H1 (cell line): Measurements from ENCODE around the gene RAB29. TPM values are rescaled to one million over a fixed set of nuclear protein-coding genes. Genes with fewer than 3 reads are reported as not detected.
A peak's percentile ranks its signal among the peaks of the same experiment; 100 is the strongest.

Experiments
- CTCF ChIA-PET: fragments of 300-600 bp; sonication (Branson Sonifier 250); formaldehyde crosslinking; loops from one replicate; lab custom pipeline; 2021; ENCODE audit not compliant: partially characterized antibody; lab: Charles Lee
- POLR2A ChIA-PET: fragments of 300-600 bp; sonication (Branson Sonifier 250); formaldehyde crosslinking; loops from one replicate; lab custom pipeline; 2021; ENCODE audit warnings: inconsistent platforms; ENCODE audit not compliant: partially characterized antibody; lab: Charles Lee
- DNase-seq, 2 experiments: peaks; one replicate each; pipeline versions ENCODE4 v3.0.0 to v3.0.0-alpha.2; 2010 to 2022; ENCODE audit warnings: low spot score in 2 of 2, low read depth in 1 of 2, mixed read lengths in 1 of 2
- FAIRE-seq: peaks from 2 replicates; lab custom pipeline; 2011; peaks lifted over from hg19 to GRCh38; lab: Jason Lieb, UNC
- H2AFZ ChIP-seq: 2 replicates; pipeline ENCODE4 v1.8.1; 2012; ENCODE audit warnings: low read length, inconsistent platforms
- H2AK5ac ChIP-seq: 2 replicates; pipeline ENCODE4 v1.6.1; 2013; ENCODE audit warnings: low read depth, low read length
- H2BK120ac ChIP-seq: replicated peaks from 2 replicates; pipeline ENCODE3; 2013; ENCODE audit warnings: low read depth, low read length, inconsistent platforms
- H2BK12ac ChIP-seq: 2 replicates; pipeline ENCODE4 v1.6.1; 2013; ENCODE audit warnings: low read depth, low read length
- H2BK15ac ChIP-seq: 2 replicates; pipeline ENCODE4 v1.6.1; 2013; ENCODE audit warnings: low read length
- H2BK20ac ChIP-seq: 2 replicates; pipeline ENCODE4 v1.6.1; 2013; ENCODE audit warnings: low read length
- H2BK5ac ChIP-seq: 2 replicates; pipeline ENCODE4 v1.6.1; 2013; ENCODE audit warnings: low read depth, low read length
- H3K14ac ChIP-seq: 2 replicates; pipeline ENCODE4 v1.6.1; 2013; ENCODE audit warnings: inconsistent platforms; ENCODE audit not compliant: insufficient read length
- H3K18ac ChIP-seq: 2 replicates; pipeline ENCODE4 v1.6.1; 2013; ENCODE audit warnings: low read length; ENCODE audit errors: extremely low read depth
- H3K23ac ChIP-seq: 2 replicates; pipeline ENCODE4 v1.6.1; 2013; ENCODE audit warnings: inconsistent platforms; ENCODE audit not compliant: insufficient read length
- H3K23me2 ChIP-seq: 2 replicates; pipeline ENCODE4 v1.6.1; 2013; ENCODE audit warnings: low read depth, low read length
- H3K27ac ChIP-seq: 2 replicates; pipeline ENCODE4 v1.6.1; 2011; ENCODE audit warnings: low read depth, low read length, inconsistent platforms
- H3K27me3 ChIP-seq, 4 experiments: replicated peaks in 1 of 4; 1 replicate in 1 of 4; 2 replicates in 3 of 4; pipeline versions ENCODE4 v1.6.1 to v1.8.1; 2011 to 2013; ENCODE audit warnings: low read length in 3 of 4, mild to moderate bottlenecking in 3 of 4, inconsistent platforms in 2 of 4, mixed read lengths in 2 of 4, moderate library complexity in 1 of 4; ENCODE audit not compliant: control insufficient read depth in 3 of 4, insufficient read depth in 3 of 4; ENCODE audit errors: extremely low read depth in 1 of 4
- H3K36me3 ChIP-seq, 4 experiments: 2 replicates each; pipeline versions ENCODE4 v1.6.1 to v1.8.1; 2011 to 2013; ENCODE audit warnings: mild to moderate bottlenecking in 4 of 4, low read length in 3 of 4, moderate library complexity in 2 of 4, control low read depth in 1 of 4, inconsistent platforms in 1 of 4; ENCODE audit not compliant: insufficient read depth in 4 of 4, control insufficient read depth in 2 of 4
- H3K4ac ChIP-seq: replicated peaks from 2 replicates; pipeline ENCODE3; 2013; ENCODE audit warnings: low read length, low read depth, mixed read lengths, inconsistent platforms; ENCODE audit not compliant: insufficient read length
- H3K4me1 ChIP-seq, 4 experiments: replicated peaks in 1 of 4; 1 replicate in 1 of 4; 2 replicates in 3 of 4; pipeline versions ENCODE4 v1.6.1 to v1.8.1; 2011 to 2013; ENCODE audit warnings: low read length in 3 of 4, inconsistent platforms in 2 of 4, mixed read lengths in 1 of 4; ENCODE audit not compliant: insufficient read depth in 4 of 4, control insufficient read depth in 3 of 4
- H3K4me2 ChIP-seq, 2 experiments: 2 replicates each; pipeline versions ENCODE4 v1.6.1 to v1.8.1; 2011 to 2013; ENCODE audit warnings: low read depth in 2 of 2, low read length in 2 of 2, control low read depth in 1 of 2, inconsistent platforms in 1 of 2, mild to moderate bottlenecking in 1 of 2; ENCODE audit not compliant: insufficient read depth in 1 of 2
- H3K4me3 ChIP-seq, 4 experiments: fragments of 200-600, 300-600 bp in 1 of 4; sonication (generic), shearing (Covaris generic), sonication (Bioruptor Twin) in 1 of 4; 2 replicates each; pipeline versions ENCODE4 v1.5.1 to v1.8.1; 2011 to 2016; ENCODE audit warnings: low read length in 4 of 4, low read depth in 3 of 4, control low read depth in 2 of 4, inconsistent platforms in 2 of 4, mild to moderate bottlenecking in 2 of 4, mixed read lengths in 1 of 4, moderate library complexity in 1 of 4; ENCODE audit not compliant: insufficient read depth in 2 of 4; ENCODE audit errors: extremely low read depth in 1 of 4
- H3K56ac ChIP-seq: replicated peaks from 2 replicates; pipeline ENCODE3; 2013; ENCODE audit warnings: low read depth, mild to moderate bottlenecking, mixed read lengths, low read length, inconsistent platforms; ENCODE audit not compliant: insufficient read length
- H3K79me1 ChIP-seq: 2 replicates; pipeline ENCODE4 v1.6.1; 2013; ENCODE audit warnings: low read depth, low read length, control low read depth
- H3K79me2 ChIP-seq, 2 experiments: 2 replicates each; pipeline versions ENCODE4 v1.6.1 to v1.8.1; 2012 to 2013; ENCODE audit warnings: low read length in 2 of 2, mild to moderate bottlenecking in 2 of 2, inconsistent platforms in 1 of 2; ENCODE audit not compliant: insufficient read depth in 2 of 2, control insufficient read depth in 1 of 2
- H3K9ac ChIP-seq, 4 experiments: replicated peaks in 1 of 4; 1 replicate in 1 of 4; 2 replicates in 3 of 4; pipeline versions ENCODE4 v1.6.1 to v1.8.1; 2011 to 2013; ENCODE audit warnings: low read depth in 3 of 4, low read length in 3 of 4, control low read depth in 2 of 4, mild to moderate bottlenecking in 2 of 4, moderate library complexity in 2 of 4, inconsistent platforms in 1 of 4; ENCODE audit errors: extremely low read depth in 1 of 4
- H3K9me3 ChIP-seq, 2 experiments: 2 replicates each; pipeline versions ENCODE4 v1.6.1 to v1.8.1; 2012 to 2013; ENCODE audit warnings: mild to moderate bottlenecking in 2 of 2, moderate library complexity in 2 of 2, control low read depth in 1 of 2, inconsistent platforms in 1 of 2, low read depth in 1 of 2, low read length in 1 of 2, mixed read lengths in 1 of 2; ENCODE audit not compliant: insufficient read depth in 2 of 2
- H4K20me1 ChIP-seq, 2 experiments: replicated peaks in 1 of 2; 2 replicates each; pipeline versions ENCODE3 to v1.8.1; 2011 to 2013; ENCODE audit warnings: inconsistent platforms in 2 of 2, low read length in 2 of 2, mild to moderate bottlenecking in 1 of 2; ENCODE audit not compliant: insufficient read depth in 2 of 2, control insufficient read depth in 1 of 2
- H4K5ac ChIP-seq: 2 replicates; pipeline ENCODE4 v1.6.1; 2013; ENCODE audit warnings: low read length, low read depth, mixed read lengths, inconsistent platforms; ENCODE audit not compliant: insufficient read length
- H4K8ac ChIP-seq: 2 replicates; pipeline ENCODE4 v1.8.0; 2013; ENCODE audit warnings: mild to moderate bottlenecking, moderate library complexity, low read length, inconsistent platforms; ENCODE audit not compliant: insufficient read depth; ENCODE audit errors: extremely low read depth
- H4K91ac ChIP-seq: replicated peaks from 2 replicates; pipeline ENCODE3; 2013; ENCODE audit warnings: low read length, mixed read lengths, inconsistent platforms; ENCODE audit not compliant: insufficient read length
- MAFK ChIP-seq: IDR thresholded peaks from 2 replicates; pipeline ENCODE4 v1.6.1; 2012; ENCODE audit warnings: low read depth, mild to moderate bottlenecking, improper control_type of control experiment, low read length
- RAD21 ChIP-seq, 2 experiments: IDR thresholded peaks in 1 of 2; conservative IDR thresholded peaks in 1 of 2; 2 replicates each; pipeline ENCODE4 v1.6.1; 2011; ENCODE audit warnings: low read depth in 2 of 2, low read length in 2 of 2, improper control_type of control experiment in 1 of 2, inconsistent platforms in 1 of 2, mild to moderate bottlenecking in 1 of 2, moderate library complexity in 1 of 2
- RNF2 ChIP-seq: fragments of 200-900, 300-1000 bp; sonication (generic); IDR thresholded peaks from 2 replicates; pipeline ENCODE4 v1.7.1; 2016; ENCODE audit warnings: borderline replicate concordance, low read depth, mild to moderate bottlenecking, antibody characterized with exemption, low read length; ENCODE audit not compliant: poor library complexity, severe bottlenecking; ENCODE audit errors: missing control alignments
- WGBS, 2 experiments: shearing (Covaris generic) in 1 of 2; methylation state at CpG; one replicate each; pipeline versions ENCODE4 v1.1.6 to v1.1.7; 2013 to 2015; ENCODE audit warnings: low lambda C conversion rate in 2 of 2, mixed read lengths in 2 of 2, inconsistent platforms in 1 of 2, low coverage in 1 of 2, missing lambda C conversion rate in 1 of 2; ENCODE audit not compliant: insufficient replicate concordance in 2 of 2, insufficient coverage in 1 of 2, insufficient read length in 1 of 2; ENCODE audit errors: extremely low coverage in 1 of 2, missing lambda C conversion rate in 1 of 2; 5-methylcytosine and 5-hydroxymethylcytosine counted together
- polyA plus RNA-seq, 7 experiments: library from polyadenylated mRNA; depleted of rRNA in 3 of 7; stranded (reverse) in 5 of 7; unstranded in 2 of 7; fragments of >200 nt in 5 of 7; fragments of 200-250 nt in 2 of 7; gene quantifications; 1 replicate in 5 of 7; 2 replicates in 1 of 7; 4 replicates in 1 of 7; pipeline versions ENCODE4 v1.2.1 to v1.2.3, GENCODE V29; 2011 to 2013; ENCODE audit warnings: missing spikeins in 2 of 7, mixed read lengths in 2 of 7
- total RNA-seq: library from RNA; stranded (reverse); fragmentation: NEBNext Ultra II Directional; extraction: Animal tissue kit (Norgen Biotek cat#: 25700); gene quantifications from 2 replicates; pipeline ENCODE4 v1.2.1, GENCODE V29; 2021
- TF ChIP-seq, protein P1 (sequence below): IDR thresholded peaks from 2 replicates; pipeline ENCODE4 v1.6.1; 2012; ENCODE audit warnings: inconsistent platforms
- TF ChIP-seq, protein P2 (sequence below), 3 experiments: IDR thresholded peaks; 1 replicate in 2 of 3; 2 replicates in 1 of 3; pipeline versions ENCODE4 v1.5.1 to v1.6.1; 2011; ENCODE audit warnings: low read length in 3 of 3, mild to moderate bottlenecking in 3 of 3, inconsistent platforms in 2 of 3, low read depth in 1 of 3, moderate library complexity in 1 of 3; ENCODE audit not compliant: insufficient read depth in 1 of 3; ENCODE audit errors: control extremely low read depth in 1 of 3

The RAB29 gene
- total and polyA plus RNA-seq, 2 of the 8 experiments (the other 6 are each of a cell fraction or from before 2014, with no cell fraction given): 10.1 to 17.3 TPM

DNA sequence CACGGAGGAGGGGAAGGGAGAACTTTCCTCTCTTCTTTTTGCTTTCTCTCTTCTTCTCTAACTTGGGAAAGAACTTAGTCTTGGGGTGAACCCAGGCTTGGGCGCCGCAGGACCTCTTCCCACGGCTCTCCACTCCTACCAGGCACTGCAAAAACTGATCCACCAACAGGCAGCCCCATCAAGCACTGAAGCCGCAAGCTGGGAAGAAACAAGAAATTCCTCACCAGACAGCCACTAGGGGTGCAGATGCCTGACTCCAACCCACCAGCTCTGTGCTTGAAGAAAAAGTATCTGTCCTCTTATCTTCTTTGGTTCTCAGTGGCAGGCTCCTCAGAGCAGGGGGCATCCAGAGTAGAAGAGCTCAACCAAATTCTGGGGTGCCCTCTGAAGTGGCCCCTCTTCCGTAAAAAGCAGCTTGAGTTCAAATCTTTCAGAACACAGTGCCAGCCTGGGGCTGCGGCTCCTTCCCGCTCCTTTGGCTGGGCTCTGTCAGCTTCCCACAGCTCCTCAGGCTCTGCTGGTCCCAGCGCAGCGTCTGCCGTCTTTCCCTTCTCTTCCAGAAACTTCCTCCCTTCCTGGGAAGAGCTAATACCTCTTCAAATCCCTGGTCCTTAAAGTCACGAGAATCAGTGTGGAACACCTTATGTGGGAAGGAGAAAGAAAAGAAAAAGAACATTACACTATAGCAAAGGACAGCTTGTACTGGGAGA, 35.3 kb upstream of the RAB29 start:
- H3K18ac ChIP-seq: no peak overlapping the region
- H2BK20ac ChIP-seq: peak overlapping the region; percentile 22; the same call in 1 of the 2 replicates
- H4K5ac ChIP-seq: no peak overlapping the region
- H3K56ac ChIP-seq: no peak overlapping the region
- no peak overlapping the region for H3K4ac ChIP-seq
- H2BK12ac ChIP-seq: no peak overlapping the region
- H3K23ac ChIP-seq: no peak overlapping the region
- peaks cover 3 to 14% of the 10 kb centered on the region in 2 experiments for H4K20me1 ChIP-seq
- peaks cover 14% of the 10 kb centered on the region for H3K79me1 ChIP-seq
- H3K9ac ChIP-seq: no peak overlapping the region
- H2BK120ac ChIP-seq: no peak overlapping the region
- no peak overlapping the region for H3K4me3 ChIP-seq
- peaks cover 2 to 7% (median 6%) of the 10 kb centered on the region in 4 experiments; a peak in 5 of 7 replicates for H3K4me1 ChIP-seq
- H3K27ac ChIP-seq: no peak overlapping the region
- H2AK5ac ChIP-seq: no peak overlapping the region
- FAIRE-seq (no peak), DNase-seq (no peak)
- ChIA-PET POLR2A (interaction anchor here (0.8 to 1.6 kb wide), 5 partner anchors 11 to 99 kb away, joined by 3 to 6 read pairs (median 4); no protein-coding TSS in a partner anchor), CTCF (interaction anchor here (0.7 to 6.1 kb wide), 25 partner anchors 9 to 296 kb away, joined by 3 to 79 read pairs (median 4); partner anchors contain the start of gene RAB29)
- H4K8ac ChIP-seq: no peak overlapping the region
- H4K91ac ChIP-seq: no peak overlapping the region
- H2BK15ac ChIP-seq: no peak overlapping the region
- TF ChIP-seq, protein P1, sequence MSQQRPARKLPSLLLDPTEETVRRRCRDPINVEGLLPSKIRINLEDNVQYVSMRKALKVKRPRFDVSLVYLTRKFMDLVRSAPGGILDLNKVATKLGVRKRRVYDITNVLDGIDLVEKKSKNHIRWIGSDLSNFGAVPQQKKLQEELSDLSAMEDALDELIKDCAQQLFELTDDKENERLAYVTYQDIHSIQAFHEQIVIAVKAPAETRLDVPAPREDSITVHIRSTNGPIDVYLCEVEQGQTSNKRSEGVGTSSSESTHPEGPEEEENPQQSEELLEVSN: 0 out of 2 replicates have a peak, but pooled peaks have one; percentile 24
- TF ChIP-seq MAFK (no peak), RAD21 (IDR thresholded peaks at IDR 0.05 in 1 of 2, conservative IDR thresholded peaks at IDR 0.05 in 1 of 2; ENCODE audit: low read depth in 2 of 2, low read length in 2 of 2) (peak in 1 of 2 experiments; percentile 39; a peak in 2 of 4 replicates), RNF2 (no peak)
- TF ChIP-seq, protein P2, sequence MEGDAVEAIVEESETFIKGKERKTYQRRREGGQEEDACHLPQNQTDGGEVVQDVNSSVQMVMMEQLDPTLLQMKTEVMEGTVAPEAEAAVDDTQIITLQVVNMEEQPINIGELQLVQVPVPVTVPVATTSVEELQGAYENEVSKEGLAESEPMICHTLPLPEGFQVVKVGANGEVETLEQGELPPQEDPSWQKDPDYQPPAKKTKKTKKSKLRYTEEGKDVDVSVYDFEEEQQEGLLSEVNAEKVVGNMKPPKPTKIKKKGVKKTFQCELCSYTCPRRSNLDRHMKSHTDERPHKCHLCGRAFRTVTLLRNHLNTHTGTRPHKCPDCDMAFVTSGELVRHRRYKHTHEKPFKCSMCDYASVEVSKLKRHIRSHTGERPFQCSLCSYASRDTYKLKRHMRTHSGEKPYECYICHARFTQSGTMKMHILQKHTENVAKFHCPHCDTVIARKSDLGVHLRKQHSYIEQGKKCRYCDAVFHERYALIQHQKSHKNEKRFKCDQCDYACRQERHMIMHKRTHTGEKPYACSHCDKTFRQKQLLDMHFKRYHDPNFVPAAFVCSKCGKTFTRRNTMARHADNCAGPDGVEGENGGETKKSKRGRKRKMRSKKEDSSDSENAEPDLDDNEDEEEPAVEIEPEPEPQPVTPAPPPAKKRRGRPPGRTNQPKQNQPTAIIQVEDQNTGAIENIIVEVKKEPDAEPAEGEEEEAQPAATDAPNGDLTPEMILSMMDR (IDR thresholded peaks at IDR 0.05; ENCODE audit: control extremely low read depth in 1 of 3, insufficient read depth in 1 of 3, low read depth in 1 of 3, low read length in 3 of 3): peak; percentile 35 to 39 (median 37); a peak in 3 of 4 replicates
- no peak overlapping the region for H3K14ac ChIP-seq
- peaks cover 0 to 3% (median 0%) of the 10 kb centered on the region in 4 experiments; a peak in 2 of 7 replicates for H3K27me3 ChIP-seq
- 84% methylated on average over 12 of the region's 12 CpGs; no CpG with 5 or more reads in 1 of the 2 experiments for WGBS, 2 experiments
- peaks cover 0 to 50% of the 10 kb centered on the region in 2 experiments; a peak in 2 of 4 replicates for H3K79me2 ChIP-seq
- peaks cover 6% of the 10 kb centered on the region; the same call in 1 of the 2 replicates for H3K23me2 ChIP-seq
- H3K4me2 ChIP-seq: no peak overlapping the region; a peak in 1 of 4 replicates
- no peak overlapping the region for H2AFZ ChIP-seq
- H3K9me3 ChIP-seq: no peaks in the 10 kb centered on the region
- H2BK5ac ChIP-seq: no peak overlapping the region; the same call in 1 of the 2 replicates
- peaks cover 7 to 11% (median 7%) of the 10 kb centered on the region in 4 experiments; a peak in 5 of 8 replicates for H3K36me3 ChIP-seq
